NK-92 (cell line): ENCODE results near the gene DBF4B.

Experiments
- DNase-seq: peaks from one replicate; lab custom pipeline; 2025; ENCODE audit not compliant: unreplicated experiment; lab: John Stamatoyannopoulos, UW

Gene DBF4B

DNA sequence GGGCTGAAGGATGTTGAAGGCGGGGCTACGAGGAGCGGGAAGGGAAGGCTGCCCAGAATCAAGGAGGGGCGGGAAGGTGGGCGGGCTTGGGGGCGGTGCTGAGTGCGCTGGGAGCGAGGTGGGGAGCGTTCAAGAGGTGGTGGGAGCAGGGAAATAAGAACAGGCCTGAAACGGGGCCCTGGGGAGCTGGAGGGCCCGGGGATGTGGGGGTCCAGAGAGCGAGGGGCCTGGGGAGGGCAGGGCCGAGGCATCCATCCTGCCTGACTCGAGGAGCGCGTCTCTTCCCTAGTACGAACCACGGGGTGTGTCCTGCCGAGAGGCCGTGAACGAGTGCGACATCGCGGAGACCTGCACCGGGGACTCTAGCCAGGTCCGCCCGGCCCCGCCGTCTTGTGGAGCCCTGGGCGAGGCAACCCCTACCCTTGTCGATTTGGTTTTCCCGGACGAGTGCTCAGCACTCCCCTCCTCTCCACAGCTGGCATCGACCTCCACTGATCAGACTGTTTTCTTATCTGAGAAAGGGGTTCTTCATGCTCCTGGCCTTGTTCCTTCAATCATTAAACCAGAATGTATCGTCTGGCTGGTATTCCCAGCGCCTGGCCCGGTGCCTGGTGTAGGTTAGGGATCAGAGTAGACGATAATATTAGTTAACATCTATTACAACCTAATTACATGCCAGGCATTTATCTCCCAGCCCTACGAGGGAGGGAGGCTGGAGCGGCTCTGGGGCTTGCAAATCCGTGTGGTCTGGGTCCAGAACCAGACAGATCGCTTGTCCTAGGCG is 67.6 kb downstream of the DBF4B start:
- no peak for DNase-seq

- DNase-seq, result no peak
Observed at GRCh38 chr17:44776628-44777393, 68.3 kb downstream of the DBF4B start.

- DNase-seq, result no peak
Observed at GRCh38 chr17:44777394-44778348, 69.2 kb downstream of the DBF4B start.

GRCh38 chr17:44778656-44779210 is 70.3 kb downstream of the DBF4B start:
- DNase-seq, result no peak

GRCh38 chr17:44779211-44780025 is 71.0 kb downstream of the DBF4B start:
- DNase-seq, result peak; percentile 5

- no peak for DNase-seq
Observed at GRCh38 chr17:44780161-44780560, 71.7 kb downstream of the DBF4B start.

DNA sequence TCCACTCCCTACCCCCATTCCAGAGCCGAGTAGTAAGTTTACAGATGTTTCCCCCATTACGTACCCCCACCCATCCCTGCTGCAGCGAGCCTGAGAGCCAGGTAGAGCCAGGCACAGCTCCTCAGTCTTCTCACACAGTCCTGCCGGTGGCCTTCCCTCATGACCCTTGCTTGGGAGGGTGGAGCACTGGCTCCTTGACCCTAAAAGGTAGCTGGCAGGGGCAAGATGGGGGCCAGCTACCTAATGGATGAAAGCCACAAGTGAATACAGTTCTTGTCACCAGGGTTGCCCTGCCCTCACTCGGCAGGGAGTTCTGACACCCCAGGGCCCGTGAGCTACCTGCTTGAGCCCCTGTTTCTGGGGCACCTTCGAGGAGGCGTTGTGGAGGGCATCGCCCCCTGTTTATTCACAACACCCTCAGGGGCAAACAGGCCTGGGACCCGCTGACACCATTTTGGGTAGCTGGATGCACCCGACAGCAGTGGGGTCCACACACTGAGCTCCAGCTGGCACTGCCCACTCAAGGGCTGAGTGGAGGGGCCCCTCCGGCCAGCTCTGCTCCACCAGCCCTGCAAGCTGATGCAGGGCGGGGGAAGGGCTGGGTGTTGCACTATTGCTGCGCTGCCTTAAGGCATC is 72.5 kb downstream of the DBF4B start:
- no peak for DNase-seq

GRCh38 chr17:44781551-44782325 is 73.3 kb downstream of the DBF4B start:
- DNase-seq, result no peak

- DNase-seq, result no peak
Observed at GRCh38 chr17:44782326-44782850, 73.9 kb downstream of the DBF4B start.

- no peak for DNase-seq
Observed at GRCh38 chr17:44785921-44786320, 77.5 kb downstream of the DBF4B start.

DNA sequence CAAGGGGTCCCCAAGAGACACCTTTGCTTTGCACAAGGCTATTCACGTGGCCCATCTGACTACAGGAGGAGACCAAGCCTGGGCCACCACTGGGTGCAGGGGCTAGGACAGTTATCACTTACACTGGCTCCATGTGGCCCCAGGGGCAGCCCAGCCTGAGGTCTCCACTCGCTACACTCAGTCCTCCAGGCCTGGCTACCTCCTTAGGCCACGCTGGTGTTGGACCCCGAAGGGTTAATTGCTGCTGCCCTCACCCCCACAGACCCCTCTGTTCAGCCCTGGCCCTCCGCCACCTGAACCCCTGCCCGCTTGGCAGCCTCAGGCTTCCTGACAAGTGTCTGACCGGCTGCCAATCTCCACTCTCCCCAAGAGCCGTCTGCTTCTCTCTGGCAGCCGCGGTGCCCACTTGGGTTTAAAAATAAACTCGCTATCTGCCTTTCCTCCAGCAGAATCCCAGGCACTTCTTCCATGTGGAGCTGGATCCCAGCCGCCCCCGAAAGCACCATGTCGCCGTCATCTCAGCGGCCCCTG is 78.2 kb downstream of the DBF4B start:
- DNase-seq, result no peak

- DNase-seq, result no peak
Observed at GRCh38 chr17:44787271-44787940, 78.9 kb downstream of the DBF4B start.

DNA sequence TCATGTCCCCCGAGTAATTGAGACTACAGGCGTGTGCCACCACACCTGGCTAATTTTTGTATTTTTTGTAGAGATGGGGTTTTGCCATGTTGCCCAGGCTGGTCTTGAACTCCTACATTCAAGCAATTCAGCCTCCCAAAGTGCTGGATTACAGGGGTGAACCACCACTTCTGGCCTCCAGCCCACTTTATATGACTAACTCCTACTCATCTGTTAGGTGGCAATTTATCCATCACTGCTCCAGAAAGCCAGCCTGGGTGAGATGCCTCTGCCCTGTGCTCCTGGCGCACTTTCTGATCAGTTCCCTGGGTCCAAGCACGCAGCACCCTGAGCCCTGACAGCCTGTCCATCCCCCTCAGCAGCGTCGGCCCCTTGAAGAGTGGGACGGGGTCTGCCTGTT is 79.7 kb downstream of the DBF4B start:
- DNase-seq, result no peak

- no peak for DNase-seq
Observed at GRCh38 chr17:44792276-44792675, 83.8 kb downstream of the DBF4B start.

GRCh38 chr17:44793885-44794842 is 85.7 kb downstream of the DBF4B start:
- DNase-seq, result no peak

DNA sequence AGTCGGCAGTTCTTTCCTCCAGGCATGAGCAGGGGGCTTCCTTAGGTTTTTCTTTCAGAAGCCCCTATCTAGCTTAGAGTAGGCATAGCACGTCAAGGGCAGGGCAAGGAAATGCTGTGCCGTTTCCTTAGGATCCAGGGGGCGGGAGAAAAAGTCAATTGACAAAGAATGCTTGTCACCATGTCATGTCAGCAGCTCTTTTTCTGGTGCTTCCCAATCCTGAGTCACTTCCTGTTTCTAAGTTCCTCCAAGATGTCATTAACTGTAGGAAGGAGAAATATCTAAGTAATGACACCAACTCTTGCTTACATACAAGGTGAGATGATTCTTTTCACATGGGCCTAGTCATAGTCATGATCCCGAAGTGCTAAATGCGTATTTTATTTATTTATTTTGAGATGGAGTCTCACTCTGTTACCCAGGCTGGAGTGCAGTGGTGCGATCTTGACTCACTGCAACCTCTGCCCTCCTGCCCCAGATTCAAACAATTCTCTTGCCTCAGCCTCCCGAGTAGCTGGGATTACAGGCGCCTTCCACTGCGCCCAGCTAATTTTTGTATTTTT is 86.5 kb downstream of the DBF4B start:
- no peak for DNase-seq
